HEK293 (cell line): ENCODE results near the gene FOXS1.
A peak's percentile ranks its signal among the peaks of the same experiment; 100 is the strongest.

Experiments
- CTCF ChIA-PET: fragments of 350-600 bp; formaldehyde crosslinking; extraction: SDS; loops from one replicate; lab custom pipeline; 2021; ENCODE audit warnings: antibody characterized with exemption; lab: Yijun Ruan, JAX
- POLR2A ChIA-PET: fragments of 300-600 bp; formaldehyde crosslinking; extraction: SDS; loops from one replicate; lab custom pipeline; 2020; ENCODE audit warnings: antibody characterized with exemption, inconsistent platforms; lab: Yijun Ruan, JAX
- H3K27ac ChIP-seq: fragments of 200-500 bp; sonication (Bioruptor generic); 2 replicates; pipeline ENCODE4 v1.5.1; 2014; ENCODE audit warnings: low read depth, low read length, control low read depth, inconsistent platforms; ENCODE audit errors: extremely low read depth
- H3K36me3 ChIP-seq, 2 experiments: fragments of 200-500 bp in 1 of 2; sonication (Bioruptor generic) in 1 of 2; 1 replicate in 1 of 2; 2 replicates in 1 of 2; pipeline ENCODE4 v1.5.1; 2014 to 2017; ENCODE audit warnings: inconsistent platforms in 2 of 2, low read length in 2 of 2; ENCODE audit not compliant: control insufficient read depth in 2 of 2, insufficient read depth in 1 of 2
- H3K4me1 ChIP-seq: fragments of 200-500 bp; sonication (Bioruptor generic); 2 replicates; pipeline ENCODE4 v1.5.1; 2014; ENCODE audit warnings: mild to moderate bottlenecking, low read length, inconsistent platforms; ENCODE audit not compliant: control insufficient read depth, insufficient read depth
- H3K4me3 ChIP-seq: 2 replicates; pipeline ENCODE4 v1.5.1; 2011; ENCODE audit warnings: low read depth, mild to moderate bottlenecking, control low read depth, low read length, moderate library complexity
- H3K9me3 ChIP-seq: fragments of 200-500 bp; sonication (Bioruptor generic); 2 replicates; pipeline ENCODE4 v1.5.1; 2014; ENCODE audit warnings: low read depth, low read length, inconsistent platforms; ENCODE audit not compliant: control insufficient read depth, insufficient read depth
- BCL11B ChIP-seq: fragments of 450-650 bp; formaldehyde crosslinking; IDR thresholded peaks from 2 replicates; pipeline ENCODE4 v1.5.1; 2016; ENCODE audit warnings: low read depth, missing biosample characterization, missing genetic modification characterization
- FEZF1 ChIP-seq: fragments of 450-650 bp; formaldehyde crosslinking; IDR thresholded peaks from 2 replicates; pipeline ENCODE4 v1.5.1; 2016; ENCODE audit warnings: missing biosample characterization, missing genetic modification characterization
- GLIS1 ChIP-seq: fragments of 450-650 bp; formaldehyde crosslinking; IDR thresholded peaks from 2 replicates; pipeline ENCODE4 v1.5.1; 2016; ENCODE audit warnings: missing biosample characterization, missing genetic modification characterization
- HOXA7 ChIP-seq: sonication (generic); formaldehyde crosslinking; IDR thresholded peaks from 2 replicates; pipeline ENCODE4 v1.8.1; 2022; ENCODE audit warnings: missing genetic modification reagents, borderline replicate concordance
- IKZF3 ChIP-seq: fragments of 450-650 bp; IDR thresholded peaks from 2 replicates; pipeline ENCODE4 v1.5.0; 2018; ENCODE audit warnings: missing biosample characterization, mild to moderate bottlenecking, missing genetic modification characterization, moderate library complexity
- KLF9 ChIP-seq: fragments of 450-650 bp; formaldehyde crosslinking; IDR thresholded peaks from 2 replicates; pipeline ENCODE4 v1.5.1; 2016; ENCODE audit warnings: missing biosample characterization, missing genetic modification characterization, low read depth
- PATZ1 ChIP-seq: fragments of 450-650 bp; formaldehyde crosslinking; IDR thresholded peaks from 2 replicates; pipeline ENCODE4 v1.5.1; 2016; ENCODE audit warnings: missing biosample characterization, missing genetic modification characterization
- SALL2 ChIP-seq: fragments of 450-650 bp; formaldehyde crosslinking; IDR thresholded peaks from 2 replicates; pipeline ENCODE4 v1.5.0; 2017; ENCODE audit warnings: missing biosample characterization, mild to moderate bottlenecking, missing genetic modification characterization, borderline replicate concordance
- SP7 ChIP-seq: fragments of 450-650 bp; formaldehyde crosslinking; IDR thresholded peaks from 2 replicates; pipeline ENCODE4 v1.5.1; 2016; ENCODE audit warnings: missing biosample characterization, missing genetic modification characterization
- ZBTB17 ChIP-seq: fragments of 450-650 bp; formaldehyde crosslinking; IDR thresholded peaks from 2 replicates; pipeline ENCODE4 v1.5.1; 2016; ENCODE audit warnings: missing biosample characterization, missing genetic modification characterization
- ZEB2 ChIP-seq: fragments of 450-650 bp; formaldehyde crosslinking; IDR thresholded peaks from 2 replicates; pipeline ENCODE4 v1.5.1; 2016; ENCODE audit warnings: missing biosample characterization, missing genetic modification characterization
- ZFP37 ChIP-seq: fragments of 450-650 bp; formaldehyde crosslinking; IDR thresholded peaks from 2 replicates; pipeline ENCODE4 v1.5.1; 2016; ENCODE audit warnings: missing biosample characterization, missing genetic modification characterization
- ZIC2 ChIP-seq: fragments of 450-650 bp; formaldehyde crosslinking; IDR thresholded peaks from 2 replicates; pipeline ENCODE4 v1.5.1; 2016; ENCODE audit warnings: missing biosample characterization, missing genetic modification characterization
- ZNF140 ChIP-seq: fragments of 450-650 bp; formaldehyde crosslinking; IDR thresholded peaks from 2 replicates; pipeline ENCODE4 v1.5.1; 2016; ENCODE audit warnings: missing biosample characterization, missing genetic modification characterization
- ZNF155 ChIP-seq: fragments of 450-650 bp; formaldehyde crosslinking; IDR thresholded peaks from 2 replicates; pipeline ENCODE4 v1.5.1; 2016; ENCODE audit warnings: missing biosample characterization, missing genetic modification characterization
- ZNF174 ChIP-seq: fragments of 450-650 bp; formaldehyde crosslinking; IDR thresholded peaks from 2 replicates; pipeline ENCODE4 v1.5.0; 2017; ENCODE audit warnings: missing biosample characterization, mild to moderate bottlenecking, missing genetic modification characterization
- ZNF239 ChIP-seq: fragments of 450-650 bp; formaldehyde crosslinking; IDR thresholded peaks from 2 replicates; pipeline ENCODE4 v1.5.1; 2016; ENCODE audit warnings: missing biosample characterization, missing genetic modification characterization
- ZNF391 ChIP-seq: fragments of 450-650 bp; formaldehyde crosslinking; IDR thresholded peaks from 2 replicates; pipeline ENCODE4 v1.5.1; 2016; ENCODE audit warnings: low read depth, missing biosample characterization, missing genetic modification characterization, borderline replicate concordance
- ZNF510 ChIP-seq: fragments of 450-650 bp; formaldehyde crosslinking; IDR thresholded peaks from 2 replicates; pipeline ENCODE4 v1.5.1; 2018; ENCODE audit warnings: mild to moderate bottlenecking, missing genetic modification characterization, missing biosample characterization; ENCODE audit not compliant: insufficient replicate concordance
- ZNF549 ChIP-seq: fragments of 450-650 bp; IDR thresholded peaks from 2 replicates; pipeline ENCODE4 v1.5.1; 2018; ENCODE audit warnings: missing biosample characterization, missing genetic modification characterization, mild to moderate bottlenecking, inconsistent platforms, moderate library complexity
- ZNF571 ChIP-seq: fragments of 450-650 bp; formaldehyde crosslinking; IDR thresholded peaks from 2 replicates; pipeline ENCODE4 v1.5.0; 2017; ENCODE audit warnings: missing biosample characterization, missing genetic modification characterization
- ZNF623 ChIP-seq: fragments of 450-650 bp; formaldehyde crosslinking; IDR thresholded peaks from 2 replicates; pipeline ENCODE4 v1.5.1; 2016; ENCODE audit warnings: missing biosample characterization, missing genetic modification characterization
- ZNF692 ChIP-seq: fragments of 450-650 bp; formaldehyde crosslinking; IDR thresholded peaks from 2 replicates; pipeline ENCODE4 v1.5.1; 2016; ENCODE audit warnings: missing biosample characterization, missing genetic modification characterization
- ZNF76 ChIP-seq: fragments of 450-650 bp; formaldehyde crosslinking; IDR thresholded peaks from 2 replicates; pipeline ENCODE4; 2016; ENCODE audit warnings: low read depth, missing biosample characterization, missing genetic modification characterization, borderline replicate concordance
- TF ChIP-seq, protein P1 (sequence below): fragments of 450-650 bp; formaldehyde crosslinking; IDR thresholded peaks from 2 replicates; pipeline ENCODE4 v1.5.1; 2016; ENCODE audit warnings: missing biosample characterization, missing genetic modification characterization
- TF ChIP-seq, protein P2 (sequence below): fragments of 450-650 bp; formaldehyde crosslinking; IDR thresholded peaks from 2 replicates; pipeline ENCODE4 v1.5.1; 2016; ENCODE audit warnings: missing biosample characterization, missing genetic modification characterization, borderline replicate concordance

The FOXS1 gene

DNA sequence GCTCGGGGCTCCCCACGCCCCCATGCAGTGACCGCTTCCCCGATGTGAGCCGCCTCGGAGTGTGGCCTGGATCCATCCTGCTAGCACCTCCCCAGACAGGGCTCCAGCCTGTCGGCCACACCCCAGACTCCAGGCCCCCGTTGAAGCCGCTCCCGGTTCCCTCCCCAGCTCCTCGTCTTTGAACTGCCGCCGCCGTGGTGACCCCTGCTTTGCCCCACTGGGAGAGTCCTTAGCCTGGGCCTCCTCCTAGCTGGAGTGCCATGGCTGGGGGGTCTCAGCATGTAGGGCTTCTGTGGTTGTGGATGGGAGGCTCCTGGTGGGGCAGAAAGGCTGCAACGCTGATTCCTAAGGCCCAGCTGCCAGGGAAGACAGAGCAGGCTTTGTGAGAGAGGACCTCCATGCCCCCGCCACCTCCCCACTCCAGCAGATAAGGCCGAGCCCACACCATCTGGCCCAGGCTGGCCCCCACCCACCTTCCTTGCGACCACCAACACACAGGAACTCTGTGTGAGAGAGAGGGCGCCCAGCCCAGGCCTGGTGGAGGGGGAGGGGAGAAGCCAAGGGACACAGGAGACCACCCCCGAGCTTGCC lies 11.4 kb downstream of the FOXS1 start (continued):
- TF ChIP-seq IKZF3 (tag by site-specific recombination) (no peak), SALL2 (tag by site-specific recombination) (no peak), GLIS1 (tag by site-specific recombination) (peak; percentile 88), ZIC2 (tag by site-specific recombination) (peak; percentile 93), ZNF239 (no peak), SP7 (tag by site-specific recombination) (no peak), ZEB2 (tag by site-specific recombination) (no peak), PATZ1 (no peak), ZNF571 (tag by site-specific recombination) (no peak), FEZF1 (tag by site-specific recombination) (no peak), ZNF76 (no peak), KLF9 (tag by site-specific recombination) (no peak), ZFP37 (no peak), ZNF692 (tag by site-specific recombination) (no peak)

DNA sequence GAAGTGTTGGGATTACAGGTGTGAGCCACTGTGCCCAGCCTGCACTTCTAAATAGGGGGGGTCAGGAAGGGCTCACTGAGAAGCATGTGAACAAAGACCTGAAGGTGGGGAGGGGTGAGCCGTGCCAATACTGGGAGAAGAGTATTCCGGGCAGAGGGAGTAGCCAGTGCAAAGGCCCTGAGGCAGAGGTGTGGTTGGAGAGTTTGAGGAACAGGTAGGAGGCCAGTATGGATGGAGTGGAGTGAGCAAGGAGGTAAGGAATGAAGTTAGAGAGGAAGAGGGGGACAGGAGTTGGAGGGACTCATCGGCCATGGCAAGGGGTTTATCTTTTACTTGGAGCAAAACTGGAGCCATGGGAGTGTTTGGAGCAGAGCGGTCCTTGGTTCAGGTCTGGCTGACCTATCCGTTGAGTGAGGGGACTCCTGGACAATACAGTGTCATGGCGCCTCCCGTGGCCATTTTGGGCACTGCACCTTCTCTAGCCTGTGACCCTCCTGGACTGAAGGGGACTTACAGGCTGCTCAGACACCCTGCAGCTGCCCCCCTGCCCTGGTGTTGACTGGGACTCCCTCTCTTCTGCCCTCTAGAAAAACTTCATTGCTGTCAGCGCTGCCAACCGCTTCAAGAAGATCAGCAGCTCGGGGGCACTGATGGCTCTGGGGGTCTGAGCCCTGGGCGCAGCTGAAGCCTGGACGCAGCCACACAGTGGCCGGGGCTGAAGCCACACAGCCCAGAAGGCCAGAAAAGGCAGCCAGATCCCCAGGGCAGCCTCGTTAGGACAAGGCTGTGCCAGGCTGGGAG lies 12.1 kb downstream of the FOXS1 start:
- POLR2A ChIA-PET = no interaction called here
- Histone ChIP-seq H3K27ac (no peak overlapping the region), H3K9me3 (no peaks in the 10 kb centered on the region), H3K4me3 (no peak overlapping the region), H3K4me1 (no peaks in the 10 kb centered on the region), H3K36me3 (no peaks in the 10 kb centered on the region)
- CTCF ChIA-PET = interaction anchor here (0.6 to 8.4 kb wide), 15 partner anchors 10 to 1504 kb away, joined by 3 to 87 read pairs (median 4); partner anchors contain the start of genes FOXS1 and PDRG1
- no peak for TF ChIP-seq BCL11B (tag by site-specific recombination)
- TF ChIP-seq, protein P1, sequence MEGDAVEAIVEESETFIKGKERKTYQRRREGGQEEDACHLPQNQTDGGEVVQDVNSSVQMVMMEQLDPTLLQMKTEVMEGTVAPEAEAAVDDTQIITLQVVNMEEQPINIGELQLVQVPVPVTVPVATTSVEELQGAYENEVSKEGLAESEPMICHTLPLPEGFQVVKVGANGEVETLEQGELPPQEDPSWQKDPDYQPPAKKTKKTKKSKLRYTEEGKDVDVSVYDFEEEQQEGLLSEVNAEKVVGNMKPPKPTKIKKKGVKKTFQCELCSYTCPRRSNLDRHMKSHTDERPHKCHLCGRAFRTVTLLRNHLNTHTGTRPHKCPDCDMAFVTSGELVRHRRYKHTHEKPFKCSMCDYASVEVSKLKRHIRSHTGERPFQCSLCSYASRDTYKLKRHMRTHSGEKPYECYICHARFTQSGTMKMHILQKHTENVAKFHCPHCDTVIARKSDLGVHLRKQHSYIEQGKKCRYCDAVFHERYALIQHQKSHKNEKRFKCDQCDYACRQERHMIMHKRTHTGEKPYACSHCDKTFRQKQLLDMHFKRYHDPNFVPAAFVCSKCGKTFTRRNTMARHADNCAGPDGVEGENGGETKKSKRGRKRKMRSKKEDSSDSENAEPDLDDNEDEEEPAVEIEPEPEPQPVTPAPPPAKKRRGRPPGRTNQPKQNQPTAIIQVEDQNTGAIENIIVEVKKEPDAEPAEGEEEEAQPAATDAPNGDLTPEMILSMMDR (tag by site-specific recombination) = peak; percentile 64
- TF ChIP-seq, protein P2, sequence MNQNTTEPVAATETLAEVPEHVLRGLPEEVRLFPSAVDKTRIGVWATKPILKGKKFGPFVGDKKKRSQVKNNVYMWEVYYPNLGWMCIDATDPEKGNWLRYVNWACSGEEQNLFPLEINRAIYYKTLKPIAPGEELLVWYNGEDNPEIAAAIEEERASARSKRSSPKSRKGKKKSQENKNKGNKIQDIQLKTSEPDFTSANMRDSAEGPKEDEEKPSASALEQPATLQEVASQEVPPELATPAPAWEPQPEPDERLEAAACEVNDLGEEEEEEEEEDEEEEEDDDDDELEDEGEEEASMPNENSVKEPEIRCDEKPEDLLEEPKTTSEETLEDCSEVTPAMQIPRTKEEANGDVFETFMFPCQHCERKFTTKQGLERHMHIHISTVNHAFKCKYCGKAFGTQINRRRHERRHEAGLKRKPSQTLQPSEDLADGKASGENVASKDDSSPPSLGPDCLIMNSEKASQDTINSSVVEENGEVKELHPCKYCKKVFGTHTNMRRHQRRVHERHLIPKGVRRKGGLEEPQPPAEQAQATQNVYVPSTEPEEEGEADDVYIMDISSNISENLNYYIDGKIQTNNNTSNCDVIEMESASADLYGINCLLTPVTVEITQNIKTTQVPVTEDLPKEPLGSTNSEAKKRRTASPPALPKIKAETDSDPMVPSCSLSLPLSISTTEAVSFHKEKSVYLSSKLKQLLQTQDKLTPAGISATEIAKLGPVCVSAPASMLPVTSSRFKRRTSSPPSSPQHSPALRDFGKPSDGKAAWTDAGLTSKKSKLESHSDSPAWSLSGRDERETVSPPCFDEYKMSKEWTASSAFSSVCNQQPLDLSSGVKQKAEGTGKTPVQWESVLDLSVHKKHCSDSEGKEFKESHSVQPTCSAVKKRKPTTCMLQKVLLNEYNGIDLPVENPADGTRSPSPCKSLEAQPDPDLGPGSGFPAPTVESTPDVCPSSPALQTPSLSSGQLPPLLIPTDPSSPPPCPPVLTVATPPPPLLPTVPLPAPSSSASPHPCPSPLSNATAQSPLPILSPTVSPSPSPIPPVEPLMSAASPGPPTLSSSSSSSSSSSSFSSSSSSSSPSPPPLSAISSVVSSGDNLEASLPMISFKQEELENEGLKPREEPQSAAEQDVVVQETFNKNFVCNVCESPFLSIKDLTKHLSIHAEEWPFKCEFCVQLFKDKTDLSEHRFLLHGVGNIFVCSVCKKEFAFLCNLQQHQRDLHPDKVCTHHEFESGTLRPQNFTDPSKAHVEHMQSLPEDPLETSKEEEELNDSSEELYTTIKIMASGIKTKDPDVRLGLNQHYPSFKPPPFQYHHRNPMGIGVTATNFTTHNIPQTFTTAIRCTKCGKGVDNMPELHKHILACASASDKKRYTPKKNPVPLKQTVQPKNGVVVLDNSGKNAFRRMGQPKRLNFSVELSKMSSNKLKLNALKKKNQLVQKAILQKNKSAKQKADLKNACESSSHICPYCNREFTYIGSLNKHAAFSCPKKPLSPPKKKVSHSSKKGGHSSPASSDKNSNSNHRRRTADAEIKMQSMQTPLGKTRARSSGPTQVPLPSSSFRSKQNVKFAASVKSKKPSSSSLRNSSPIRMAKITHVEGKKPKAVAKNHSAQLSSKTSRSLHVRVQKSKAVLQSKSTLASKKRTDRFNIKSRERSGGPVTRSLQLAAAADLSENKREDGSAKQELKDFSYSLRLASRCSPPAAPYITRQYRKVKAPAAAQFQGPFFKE (tag by site-specific recombination) = no peak
- no peak for TF ChIP-seq HOXA7 (CRISPR knock-in tag)
- TF ChIP-seq ZBTB17 (tag by site-specific recombination) = peak; percentile 40; the same call in 1 of the 2 replicates
- no peak for TF ChIP-seq ZNF510 (tag by site-specific recombination)
- peak; percentile 98 for TF ChIP-seq ZNF623 (tag by site-specific recombination)
- TF ChIP-seq ZNF549 = no peak
- TF ChIP-seq ZNF140 (tag by site-specific recombination) = no peak
- no peak for TF ChIP-seq ZNF174 (tag by site-specific recombination)
- TF ChIP-seq ZNF155 (tag by site-specific recombination) = no peak
- TF ChIP-seq ZNF391 (tag by site-specific recombination) = no peak
